HTERT RPE-1 (cell line): Measurements from ENCODE around the gene MISP.
"Not testable (repeated sequence)": the region's sequence is repeated elsewhere in the genome, so short reads cannot be mapped to it uniquely, and the experiment has no call there.

ENCODE experiments used
- in situ Hi-C: fragments of 300-500 bp; cut with MboI; formaldehyde crosslinking; loops from 4 replicates; pipeline ENCODE4 v1.14.3; 2020; ENCODE audit warnings: low sequenced_read_pairs

The MISP gene

DNA sequence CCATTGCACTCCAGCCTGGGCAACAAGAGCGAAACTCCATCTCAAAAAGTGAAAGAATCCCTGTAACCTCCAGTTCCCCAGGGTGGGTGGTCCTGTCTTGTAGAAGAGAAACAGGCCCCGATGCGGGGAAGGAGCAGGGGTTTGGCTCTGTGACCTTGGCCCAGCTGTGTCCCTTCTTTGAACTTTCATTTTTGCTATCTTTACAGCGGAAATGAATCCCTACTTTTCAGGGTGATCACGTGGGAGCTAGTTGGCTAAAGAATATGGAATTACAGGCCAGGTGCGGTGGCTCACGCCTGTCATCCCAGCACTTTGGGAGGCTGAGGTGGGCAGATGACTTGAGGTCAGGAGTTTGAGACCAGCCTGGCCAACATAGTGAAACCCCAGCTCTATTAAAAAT, 5.8 kb upstream of the MISP start:
- in situ Hi-C loops, result not testable (repeated sequence)

DNA sequence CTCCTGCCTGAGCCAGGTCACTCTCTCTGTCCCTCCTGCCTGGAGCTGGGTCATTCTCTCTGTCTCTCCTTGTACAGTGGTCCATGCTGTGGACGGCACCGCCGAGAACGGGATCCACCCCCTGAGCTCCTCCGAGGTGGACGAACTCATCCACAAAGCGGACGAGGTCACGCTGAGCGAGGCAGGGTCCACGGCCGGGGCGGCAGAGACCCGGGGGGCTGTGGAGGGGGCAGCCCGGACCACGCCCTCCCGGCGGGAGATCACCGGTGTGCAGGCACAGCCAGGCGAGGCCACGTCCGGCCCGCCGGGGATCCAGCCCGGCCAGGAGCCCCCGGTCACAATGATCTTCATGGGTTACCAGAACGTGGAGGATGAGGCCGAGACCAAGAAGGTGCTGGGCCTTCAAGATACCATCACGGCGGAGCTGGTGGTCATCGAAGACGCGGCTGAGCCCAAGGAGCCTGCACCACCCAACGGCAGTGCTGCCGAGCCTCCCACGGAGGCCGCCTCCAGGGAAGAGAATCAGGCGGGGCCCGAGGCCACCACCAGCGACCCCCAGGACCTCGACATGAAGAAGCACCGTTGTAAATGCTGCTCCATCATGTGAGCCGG, 4.6 kb upstream of the MISP start:
- in situ Hi-C loops, result no loop called here

DNA sequence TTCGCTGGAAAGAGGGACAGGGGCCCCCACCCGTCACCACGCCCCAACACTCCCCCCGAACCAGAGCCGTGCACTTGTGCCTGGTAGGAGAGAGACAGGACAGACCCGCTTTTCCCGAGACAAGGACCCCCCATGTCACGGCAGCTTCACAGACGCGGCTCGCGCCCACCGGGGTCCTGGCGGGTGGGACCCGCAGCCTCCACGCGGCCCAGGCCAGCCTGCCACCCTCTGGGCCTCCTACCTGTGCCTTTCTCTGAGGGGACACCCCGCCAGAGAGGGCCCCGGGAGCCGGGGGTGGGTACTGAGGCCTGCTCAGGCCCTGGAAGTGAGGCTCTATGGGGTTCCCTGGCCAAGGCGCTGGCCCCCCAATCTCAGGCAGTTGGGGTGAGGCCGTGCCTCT, 4.0 kb upstream of the MISP start:
- in situ Hi-C loops, result no loop called here

DNA sequence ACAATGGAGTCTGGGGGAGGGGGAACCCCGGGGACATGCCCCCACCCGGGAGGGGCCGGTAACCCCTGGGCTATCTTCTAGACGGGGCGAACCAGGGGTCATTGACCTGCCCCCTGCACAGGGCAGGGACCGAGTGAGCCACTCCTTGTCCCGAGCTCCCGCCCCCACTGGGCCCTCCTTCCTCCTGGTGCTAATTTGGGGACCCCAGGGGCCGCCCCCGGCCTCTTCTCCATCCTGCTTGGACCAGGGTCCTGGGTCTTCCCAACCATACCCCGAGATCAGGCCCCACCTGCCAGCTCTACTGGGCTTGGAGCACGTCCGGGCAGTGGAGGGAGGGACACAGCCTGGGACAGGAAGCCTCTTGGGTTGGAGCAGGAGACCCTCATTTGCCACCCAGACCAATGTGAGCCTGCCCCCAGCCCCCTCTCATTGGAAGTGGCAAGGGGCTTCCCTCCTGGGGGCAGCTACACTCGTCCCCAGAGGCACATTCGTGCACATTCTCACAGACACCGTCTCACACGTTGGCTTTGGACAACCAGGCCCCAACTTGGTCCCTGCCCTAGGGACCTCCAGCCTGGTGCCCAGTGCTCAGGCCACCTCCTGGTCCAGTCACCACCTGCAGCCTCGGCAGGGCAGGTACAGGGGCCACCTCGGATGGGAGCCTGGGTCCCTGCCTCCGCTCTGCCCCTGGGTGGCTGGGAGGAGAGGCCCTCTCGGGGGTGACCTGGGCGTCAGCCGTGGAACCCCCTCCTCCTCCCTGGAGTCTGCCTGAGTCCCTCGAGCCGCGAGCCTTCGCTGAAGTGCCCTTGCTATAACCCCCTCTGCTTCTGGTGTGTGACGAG, 3.3 kb upstream of the MISP start:
- in situ Hi-C loops, result no loop called here

DNA sequence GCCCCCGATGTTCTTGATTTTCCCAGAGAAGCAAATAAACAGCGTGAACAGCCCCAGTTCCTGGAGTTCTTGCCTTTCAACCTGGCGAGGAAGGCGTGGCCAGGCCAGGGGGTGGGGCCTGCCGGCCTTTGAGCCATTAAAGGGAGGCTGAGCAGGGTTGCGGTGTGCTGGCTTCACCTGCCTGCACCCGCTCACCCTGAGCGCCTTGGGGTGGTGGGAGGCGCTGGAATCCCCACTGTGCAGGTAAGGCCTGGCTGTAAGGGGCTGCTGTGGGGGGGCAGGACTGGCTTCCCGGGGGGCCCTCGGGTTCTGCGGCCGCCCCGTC, 2.7 kb upstream of the MISP start:
- in situ Hi-C loops, result no loop called here

DNA sequence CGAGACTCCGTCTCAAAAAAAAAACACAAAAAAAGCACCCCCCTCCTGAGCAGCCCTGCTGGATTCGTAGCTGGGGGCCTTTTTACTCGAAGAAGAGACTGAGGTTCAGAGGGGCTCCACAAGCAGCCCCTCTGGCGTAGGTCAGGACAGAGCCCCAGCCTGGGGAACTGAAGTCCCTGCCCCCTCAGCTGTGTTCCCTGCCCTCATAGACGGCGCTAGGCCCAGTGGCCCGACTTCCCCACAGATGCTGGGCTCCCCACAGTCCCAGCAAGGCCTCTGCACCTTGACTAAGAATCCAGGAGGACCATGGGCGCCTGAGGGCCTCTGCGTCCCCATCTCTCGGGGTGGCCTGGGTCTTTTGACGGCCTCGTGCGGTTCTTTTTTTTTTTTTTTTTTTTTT, 1.1 kb upstream of the MISP start:
- in situ Hi-C loops, result no loop called here

DNA sequence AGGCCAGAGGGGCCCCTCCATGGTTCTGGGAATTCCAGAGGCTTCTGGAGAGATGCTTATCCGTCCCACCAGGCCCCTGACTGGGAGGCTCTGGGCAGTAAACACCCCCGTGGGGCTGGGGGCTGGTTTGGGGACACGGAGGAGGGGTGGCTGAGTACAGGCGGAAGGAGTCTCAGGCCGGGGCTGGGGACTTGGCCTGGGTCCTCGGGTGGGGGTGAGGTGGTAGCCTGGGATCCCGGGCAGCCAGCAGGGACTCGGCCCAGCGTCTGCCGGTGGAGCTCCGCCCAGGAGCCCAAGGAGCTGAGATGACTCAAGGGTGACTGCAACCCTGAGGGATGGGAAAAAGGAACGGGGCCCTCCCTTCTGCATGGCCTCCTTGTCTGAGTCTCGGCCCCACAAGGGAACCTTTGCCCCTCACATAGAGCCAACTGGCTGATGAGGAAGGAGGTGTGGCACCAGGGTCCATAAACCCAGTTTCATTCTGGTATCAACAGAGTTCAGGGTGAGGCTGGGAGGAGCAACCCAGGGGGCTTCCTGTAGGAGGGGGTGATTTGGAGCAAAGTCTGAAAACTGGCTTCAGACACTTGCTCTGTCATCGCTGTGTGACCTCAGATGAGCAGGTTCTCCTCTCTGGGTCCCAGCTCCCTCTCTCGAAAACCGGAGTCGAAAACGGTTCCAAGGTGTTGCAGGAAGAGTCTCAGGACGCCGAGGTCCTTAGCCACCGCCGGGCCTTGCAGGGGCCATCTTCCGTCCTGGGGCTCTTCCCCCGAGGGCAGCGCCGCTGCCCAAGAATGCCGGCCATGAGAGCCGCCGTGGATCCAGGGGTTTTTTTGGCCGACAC, 809 bp downstream of the MISP start:
- in situ Hi-C loops, result no loop called here

DNA sequence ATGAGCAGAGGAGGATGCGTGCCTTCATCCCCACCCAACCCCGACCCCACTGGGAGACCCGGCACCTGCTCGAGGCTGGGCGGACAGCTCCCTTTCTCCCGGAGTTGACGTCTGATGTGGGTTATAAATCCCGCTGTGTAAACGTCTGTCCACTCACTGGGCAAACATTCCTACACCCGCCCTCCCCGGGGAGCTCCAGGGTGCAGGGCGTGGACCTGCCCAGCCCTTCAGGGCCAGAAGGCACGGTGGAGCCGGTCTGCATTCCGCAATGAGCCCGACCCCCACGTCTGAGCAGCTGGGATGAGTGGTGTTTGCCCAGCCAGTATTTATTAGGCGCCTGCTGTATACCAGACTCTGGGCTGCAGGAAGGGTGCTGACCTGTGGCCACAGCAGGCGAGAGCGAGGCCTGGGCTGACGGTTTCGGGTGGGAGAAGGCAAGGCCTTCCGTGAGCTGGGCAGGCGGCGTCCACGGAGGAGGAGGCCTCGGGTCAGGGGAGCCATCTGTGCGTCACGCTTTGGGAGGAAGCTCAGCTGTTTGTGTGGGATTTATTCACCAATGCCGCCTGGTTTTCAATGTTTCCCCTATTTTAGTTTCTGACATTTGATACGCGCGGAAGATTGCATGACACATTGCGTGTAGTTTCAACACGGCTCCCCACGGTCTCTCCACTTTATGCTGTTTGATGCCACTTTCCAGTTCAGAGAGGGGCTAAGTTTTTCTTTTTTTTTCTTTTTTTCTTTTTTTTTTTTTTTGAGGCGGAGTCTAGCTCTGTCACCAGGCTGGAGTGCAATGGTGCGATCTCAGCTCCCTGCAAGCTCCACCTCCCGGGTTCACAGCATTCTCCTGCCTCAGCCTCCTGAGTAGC, 2.0 kb downstream of the MISP start:
- in situ Hi-C loops, result no loop called here

DNA sequence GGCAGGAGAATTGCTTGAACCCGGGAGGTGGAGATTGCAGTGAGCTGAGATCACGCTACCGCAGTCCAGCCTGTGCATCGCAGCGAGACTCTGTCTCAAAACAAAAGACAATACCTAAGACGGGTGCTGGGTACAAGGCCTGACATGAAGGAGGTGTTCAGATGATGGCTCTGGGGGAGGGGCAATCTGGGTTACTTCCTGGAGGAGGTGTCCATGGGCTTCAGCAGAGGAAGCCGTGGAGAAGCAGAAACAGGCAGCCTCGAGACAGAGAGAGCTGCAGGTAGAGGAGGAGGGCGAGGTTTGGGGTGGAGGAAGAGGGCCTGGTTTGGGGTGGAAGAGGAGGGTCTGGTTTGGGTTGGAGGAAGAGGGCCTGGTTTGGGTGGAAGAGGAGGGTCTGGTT, 3.6 kb downstream of the MISP start:
- in situ Hi-C loops, result no loop called here

DNA sequence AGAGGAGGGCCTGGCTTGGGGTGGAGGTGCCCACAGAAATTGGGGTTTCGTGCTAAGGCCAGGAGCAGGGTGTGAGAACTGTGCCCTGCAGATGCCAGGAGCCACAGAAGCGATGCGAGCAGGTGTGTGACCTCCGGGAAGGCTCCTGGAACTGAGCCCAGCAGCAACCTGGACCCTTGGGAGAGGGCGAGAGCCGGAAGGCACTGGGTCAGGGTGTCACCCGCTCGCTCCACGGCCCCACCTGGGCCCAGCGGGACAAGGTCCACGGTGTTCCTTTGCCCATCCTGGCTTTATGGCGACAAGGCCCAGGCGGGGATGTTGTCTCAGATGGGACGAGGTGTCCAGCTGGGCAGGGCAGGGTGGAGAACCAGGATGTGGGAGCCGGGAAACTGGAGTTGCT, 4.2 kb downstream of the MISP start:
- in situ Hi-C loops, result no loop called here

DNA sequence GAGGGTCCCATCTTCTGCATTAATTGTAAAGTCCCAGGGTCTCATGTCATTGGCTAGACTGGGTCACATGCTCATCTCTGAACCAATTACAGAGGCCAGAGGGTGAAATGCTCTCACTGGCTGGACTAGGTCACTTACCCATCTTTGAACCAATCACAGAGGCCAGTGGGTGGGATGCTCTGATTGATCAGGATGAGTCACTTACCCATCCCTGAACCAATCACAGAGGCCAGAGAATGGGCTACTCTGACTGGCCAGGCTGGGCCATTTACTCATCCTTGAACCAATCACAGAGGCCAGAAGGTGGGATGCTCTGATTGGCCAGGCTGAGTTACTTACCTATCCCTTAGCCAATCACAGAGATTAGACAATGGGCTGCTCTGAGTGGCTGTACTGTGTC, 5.3 kb downstream of the MISP start:
- in situ Hi-C loops, result no loop called here

DNA sequence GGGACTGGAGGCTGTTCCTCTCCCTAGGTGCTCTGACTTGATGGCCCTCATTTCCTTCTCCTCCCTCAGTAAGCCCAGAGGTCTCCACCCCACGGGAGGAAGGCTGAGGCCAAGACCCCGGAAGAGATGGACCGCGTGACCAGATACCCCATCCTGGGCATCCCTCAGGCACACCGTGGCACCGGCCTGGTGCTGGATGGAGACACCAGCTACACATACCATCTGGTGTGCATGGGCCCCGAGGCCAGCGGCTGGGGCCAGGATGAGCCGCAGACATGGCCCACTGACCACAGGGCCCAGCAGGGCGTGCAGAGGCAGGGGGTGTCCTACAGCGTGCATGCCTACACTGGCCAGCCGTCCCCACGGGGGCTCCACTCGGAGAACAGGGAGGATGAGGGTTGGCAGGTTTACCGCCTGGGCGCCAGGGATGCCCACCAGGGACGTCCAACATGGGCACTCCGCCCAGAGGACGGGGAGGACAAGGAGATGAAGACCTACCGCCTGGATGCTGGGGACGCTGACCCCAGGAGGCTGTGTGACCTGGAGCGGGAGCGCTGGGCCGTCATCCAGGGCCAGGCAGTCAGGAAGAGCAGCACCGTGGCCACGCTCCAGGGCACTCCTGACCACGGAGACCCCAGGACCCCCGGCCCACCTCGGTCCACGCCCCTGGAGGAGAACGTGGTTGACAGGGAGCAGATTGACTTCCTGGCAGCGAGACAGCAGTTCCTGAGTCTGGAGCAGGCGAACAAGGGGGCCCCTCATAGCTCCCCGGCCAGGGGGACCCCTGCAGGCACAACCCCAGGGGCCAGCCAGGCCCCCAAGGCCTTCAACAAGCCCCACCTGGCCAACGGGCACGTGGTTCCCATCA, 6.1 kb downstream of the MISP start:
- in situ Hi-C loops, result no loop called here

DNA sequence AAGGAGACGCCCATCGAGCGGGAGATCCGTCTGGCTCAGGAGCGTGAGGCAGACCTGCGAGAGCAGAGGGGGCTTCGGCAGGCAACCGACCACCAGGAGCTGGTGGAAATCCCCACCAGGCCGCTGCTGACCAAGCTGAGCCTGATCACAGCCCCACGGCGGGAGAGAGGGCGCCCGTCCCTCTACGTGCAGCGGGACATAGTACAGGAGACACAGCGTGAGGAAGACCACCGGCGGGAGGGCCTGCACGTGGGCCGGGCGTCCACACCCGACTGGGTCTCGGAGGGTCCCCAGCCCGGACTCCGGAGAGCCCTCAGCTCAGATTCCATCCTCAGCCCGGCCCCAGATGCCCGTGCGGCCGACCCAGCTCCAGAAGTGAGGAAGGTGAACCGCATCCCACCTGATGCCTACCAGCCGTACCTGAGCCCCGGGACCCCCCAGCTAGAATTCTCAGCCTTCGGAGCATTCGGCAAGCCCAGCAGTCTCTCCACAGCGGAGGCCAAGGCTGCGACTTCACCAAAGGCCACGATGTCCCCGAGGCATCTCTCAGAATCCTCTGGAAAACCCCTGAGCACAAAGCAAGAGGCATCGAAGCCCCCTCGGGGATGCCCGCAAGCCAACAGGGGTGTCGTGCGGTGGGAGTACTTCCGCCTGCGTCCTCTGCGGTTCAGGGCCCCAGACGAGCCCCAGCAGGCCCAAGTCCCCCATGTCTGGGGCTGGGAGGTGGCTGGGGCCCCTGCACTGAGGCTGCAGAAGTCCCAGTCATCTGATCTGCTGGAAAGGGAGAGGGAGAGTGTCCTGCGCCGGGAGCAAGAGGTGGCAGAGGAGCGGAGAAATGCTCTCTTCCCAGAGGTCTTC, 7.1 kb downstream of the MISP start:
- in situ Hi-C loops, result no loop called here

DNA sequence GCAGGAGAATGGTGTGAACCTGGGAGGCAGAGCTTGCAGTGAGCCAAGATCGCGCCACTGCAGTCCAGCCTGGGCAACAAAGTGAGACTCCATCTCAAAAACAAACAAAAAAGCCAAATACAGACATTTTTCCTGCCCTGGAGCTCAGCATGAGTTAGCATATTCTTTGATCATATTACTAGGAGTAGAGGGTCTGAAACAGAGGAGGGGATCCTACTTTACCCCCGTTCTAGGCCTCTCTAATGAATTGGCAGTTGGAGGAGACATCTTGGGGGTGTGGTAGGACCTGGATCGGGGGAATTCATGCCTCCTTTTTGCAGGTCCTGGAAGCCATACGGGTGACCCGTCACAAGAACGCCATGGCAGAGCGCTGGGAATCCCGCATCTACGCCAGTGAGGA, 12.3 kb downstream of the MISP start:
- in situ Hi-C loops, result no loop called here

DNA sequence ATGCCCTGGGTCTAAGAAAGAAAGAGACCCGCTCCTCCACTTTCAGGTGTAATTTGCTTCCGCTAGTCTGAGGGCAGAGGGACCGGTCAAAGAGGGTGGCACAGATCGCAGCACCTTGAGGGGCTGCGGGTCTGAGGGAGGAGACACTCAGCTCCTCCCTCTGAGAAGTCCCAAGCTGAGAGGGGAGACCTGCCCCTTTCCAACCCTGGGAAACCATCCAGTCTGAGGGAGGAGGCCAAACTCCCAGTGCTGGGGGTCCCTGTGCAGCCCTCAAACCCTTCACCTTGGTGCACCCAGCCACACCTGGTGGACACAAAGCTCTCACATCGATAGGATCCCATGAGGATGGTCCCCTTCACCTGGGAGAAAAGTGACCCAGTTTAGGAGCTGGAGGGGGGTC, 13.0 kb downstream of the MISP start:
- in situ Hi-C loops, result no loop called here

DNA sequence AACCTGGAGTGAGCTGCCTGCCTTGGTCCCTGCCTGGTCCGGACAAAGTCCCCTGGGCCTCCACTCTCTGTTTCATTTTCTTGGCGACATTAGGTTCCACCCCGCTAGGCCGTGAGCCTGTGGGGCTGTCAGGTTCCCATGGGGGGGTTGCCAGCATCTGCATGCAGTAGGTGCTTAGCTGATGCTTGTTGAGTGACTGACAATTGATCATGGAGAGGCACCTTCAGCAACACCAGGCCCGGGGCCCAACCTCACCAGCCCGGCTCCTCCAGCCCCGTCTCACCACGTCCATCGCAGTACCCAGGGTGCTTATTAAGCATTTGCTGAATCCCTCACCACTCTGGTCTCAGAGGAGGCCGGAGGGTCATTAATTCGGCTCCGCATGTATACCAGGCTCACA, 13.4 kb downstream of the MISP start:
- in situ Hi-C loops, result no loop called here

DNA sequence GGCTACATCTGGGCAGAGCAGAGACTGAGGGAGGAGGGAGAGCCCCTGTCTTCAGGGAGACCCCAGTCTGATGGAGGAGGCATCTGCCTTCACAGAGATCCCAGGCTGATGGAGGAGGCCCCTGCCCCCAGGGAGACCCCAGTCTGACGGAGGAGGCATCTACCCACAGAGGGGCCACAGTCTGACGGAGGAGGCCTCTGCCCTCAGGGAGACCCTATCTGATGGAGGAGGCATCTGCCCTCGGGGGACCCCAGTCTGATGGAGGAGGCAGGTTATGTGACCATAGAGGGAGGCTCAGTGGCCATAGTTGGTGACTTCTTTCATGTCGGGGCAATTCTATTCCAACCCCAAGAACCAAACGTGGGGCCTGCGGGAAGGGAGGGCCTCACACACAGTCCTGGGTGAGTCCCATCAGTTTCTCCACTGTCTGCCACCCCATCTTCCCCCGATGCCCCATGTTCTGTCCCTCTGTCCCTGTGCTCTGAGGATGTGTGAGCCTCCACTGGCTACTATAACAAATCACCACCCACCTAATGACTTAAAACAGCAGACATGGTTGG, 14.3 kb downstream of the MISP start:
- in situ Hi-C loops, result no loop called here

DNA sequence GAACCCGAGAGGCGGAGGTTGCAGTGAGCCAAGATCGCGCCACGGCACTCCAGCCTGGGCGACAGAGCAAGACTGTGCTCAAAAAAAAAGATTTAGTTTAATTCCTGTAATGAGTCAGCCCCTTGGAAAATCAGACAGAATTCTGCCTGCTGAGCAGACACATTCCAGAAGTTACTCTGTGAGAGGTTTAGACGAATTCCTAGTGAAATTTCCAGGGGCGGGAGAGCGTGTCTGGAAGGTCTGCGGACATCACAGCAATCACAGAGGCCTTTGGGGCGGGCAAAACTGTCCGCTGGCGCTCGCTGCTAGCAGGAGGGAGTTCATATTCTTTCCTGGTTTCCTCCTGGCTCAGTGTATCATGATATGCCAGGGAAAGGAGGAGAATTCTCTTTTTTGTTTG, 17.5 kb downstream of the MISP start:
- in situ Hi-C loops, result no loop called here

DNA sequence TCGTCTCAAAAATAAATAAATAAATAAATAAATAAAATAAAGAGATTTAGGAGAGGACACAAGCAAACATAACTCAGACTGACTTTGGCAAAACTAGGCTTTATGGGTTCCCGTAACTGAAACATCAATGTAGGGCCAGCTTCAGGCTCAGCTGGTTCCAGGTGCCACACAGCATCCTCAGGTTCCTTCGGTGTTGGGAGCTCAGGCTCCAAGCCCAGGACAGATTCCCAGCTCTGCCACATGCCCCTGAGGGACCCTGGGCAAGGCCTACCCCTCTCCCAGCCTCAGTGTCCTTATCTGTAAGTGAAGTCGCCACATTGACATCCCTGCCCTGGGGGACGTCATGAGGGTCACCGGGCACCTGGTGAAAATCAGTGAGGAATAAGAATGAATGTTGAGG, 18.7 kb downstream of the MISP start:
- in situ Hi-C loops, result no loop called here
